HEK293T (cell line): ENCODE measurements around the gene SLC9B2.

Source experiments
- CTCF ChIA-PET: fragments of 350-600 bp; formaldehyde crosslinking; extraction: SDS; loops from one replicate; lab custom pipeline; 2021; ENCODE audit warnings: antibody characterized with exemption, inconsistent platforms; lab: Yijun Ruan, JAX
- POLR2A ChIA-PET: fragments of 350-600 bp; formaldehyde crosslinking; extraction: SDS; loops from one replicate; lab custom pipeline; 2020; ENCODE audit warnings: antibody characterized with exemption, inconsistent platforms; lab: Yijun Ruan, JAX
- DNase-seq: peaks from one replicate; pipeline ENCODE4 v3.0.0; 2012; ENCODE audit warnings: mixed read lengths; ENCODE audit errors: extremely low spot score
- ARNT ChIP-seq: fragments of 450-650 bp; IDR thresholded peaks from 2 replicates; pipeline ENCODE4 v1.6.1; 2017; ENCODE audit warnings: mild to moderate bottlenecking
- BHLHE40 ChIP-seq: fragments of 450-650 bp; IDR thresholded peaks from 2 replicates; pipeline ENCODE4 v1.6.1; 2016; ENCODE audit warnings: mild to moderate bottlenecking, moderate library complexity, borderline replicate concordance
- CTBP1 ChIP-seq: fragments of 450-650 bp; IDR thresholded peaks from 2 replicates; pipeline ENCODE4 v1.6.1; 2016; ENCODE audit warnings: borderline replicate concordance
- ELF4 ChIP-seq: fragments of 450-650 bp; IDR thresholded peaks from 2 replicates; pipeline ENCODE4 v1.6.1; 2017; ENCODE audit warnings: antibody characterized with exemption
- FOXA1 ChIP-seq: fragments of 450-650 bp; IDR thresholded peaks from 2 replicates; pipeline ENCODE4 v1.6.1; 2016; ENCODE audit warnings: mild to moderate bottlenecking
- FOXM1 ChIP-seq: fragments of 450-650 bp; IDR thresholded peaks from 2 replicates; pipeline ENCODE4 v1.6.1; 2017; ENCODE audit warnings: mild to moderate bottlenecking, borderline replicate concordance
- HDGF ChIP-seq: fragments of 450-650 bp; IDR thresholded peaks from 2 replicates; pipeline ENCODE4 v1.6.1; 2017; ENCODE audit warnings: antibody characterized with exemption, borderline replicate concordance
- L3MBTL2 ChIP-seq: fragments of 450-650 bp; conservative IDR thresholded peaks from 2 replicates; pipeline ENCODE4 v1.6.1; 2016; ENCODE audit warnings: mild to moderate bottlenecking
- LEF1 ChIP-seq: fragments of 450-650 bp; IDR thresholded peaks from 2 replicates; pipeline ENCODE4 v1.6.1; 2017; ENCODE audit warnings: mild to moderate bottlenecking, borderline replicate concordance
- NFRKB ChIP-seq: fragments of 450-650 bp; IDR thresholded peaks from 2 replicates; pipeline ENCODE4 v1.6.1; 2016; ENCODE audit warnings: mild to moderate bottlenecking, moderate library complexity
- PKNOX1 ChIP-seq: fragments of 450-650 bp; IDR thresholded peaks from 2 replicates; pipeline ENCODE4 v1.6.1; 2016
- SP1 ChIP-seq: fragments of 450-650 bp; IDR thresholded peaks from 2 replicates; pipeline ENCODE4 v1.6.1; 2017
- SUZ12 ChIP-seq: fragments of 450-650 bp; IDR thresholded peaks from 2 replicates; pipeline ENCODE4 v1.6.1; 2016; ENCODE audit warnings: mild to moderate bottlenecking
- TARDBP ChIP-seq: fragments of 450-650 bp; IDR thresholded peaks from 2 replicates; pipeline ENCODE4 v1.6.1; 2016
- ZNF384 ChIP-seq: fragments of 450-650 bp; IDR thresholded peaks from 2 replicates; pipeline ENCODE4 v1.6.1; 2016

Gene SLC9B2

GRCh38 chr4:103079621-103080020 lies 3.1 kb upstream of the SLC9B2 start:
- CTCF ChIA-PET, result no interaction called here
- no peak for TF ChIP-seq TARDBP
- TF ChIP-seq ZNF384, result no peak
- TF ChIP-seq SP1, result no peak
- no peak for TF ChIP-seq CTBP1
- TF ChIP-seq FOXM1, result no peak
- TF ChIP-seq ARNT, result no peak
- TF ChIP-seq L3MBTL2, result no peak
- no peak for TF ChIP-seq SUZ12
- no peak for DNase-seq
- POLR2A ChIA-PET, result no interaction called here

GRCh38 chr4:103075894-103076746 lies 441 bp downstream of the SLC9B2 start:
- ChIA-PET CTCF (interaction anchor here (0.6 kb wide), 1 partner anchor 21 kb away, joined by 7 read pairs; no protein-coding TSS in a partner anchor), POLR2A (interaction anchor here (0.6 to 1.6 kb wide), 6 partner anchors 12 to 571 kb away, joined by 3 to 4 read pairs (median 3); partner anchors contain the start of genes CISD2 and UBE2D3)
- peak; percentile 62 for DNase-seq
- no peak for TF ChIP-seq PKNOX1
- TF ChIP-seq LEF1, result peak; percentile 72; the same call in 1 of the 2 replicates

- CTCF ChIA-PET, result interaction anchor here (0.6 to 0.7 kb wide), 2 partner anchors 22 to 301 kb away, joined by 3 to 7 read pairs; no protein-coding TSS in a partner anchor
- TF ChIP-seq CTBP1, result no peak
- DNase-seq, result no peak
- POLR2A ChIA-PET, result interaction anchor here (0.6 to 0.9 kb wide), 3 partner anchors 16 to 570 kb away, joined by 3 read pairs; no protein-coding TSS in a partner anchor
Observed at GRCh38 chr4:103075435-103075893, 1.1 kb downstream of the SLC9B2 start.

- POLR2A ChIA-PET, result interaction anchor here (0.6 to 0.9 kb wide), 4 partner anchors 16 to 570 kb away, joined by 3 read pairs; no protein-coding TSS in a partner anchor
- DNase-seq, result no peak
- TF ChIP-seq BHLHE40, result no peak
- no peak for TF ChIP-seq PKNOX1
- TF ChIP-seq CTBP1, result no peak
- TF ChIP-seq TARDBP, result no peak
- no peak for TF ChIP-seq ELF4
- no peak for TF ChIP-seq ARNT
- no peak for TF ChIP-seq FOXM1
- no peak for TF ChIP-seq HDGF
- TF ChIP-seq SUZ12, result no peak
- no peak for TF ChIP-seq FOXA1
- CTCF ChIA-PET, result interaction anchor here (0.6 to 0.7 kb wide), 3 partner anchors 23 to 938 kb away, joined by 3 to 7 read pairs (median 3); no protein-coding TSS in a partner anchor
Observed at GRCh38 chr4:103074744-103075434, 1.7 kb downstream of the SLC9B2 start.

GRCh38 chr4:103073792-103074438 lies 2.6 kb downstream of the SLC9B2 start:
- ChIA-PET CTCF (interaction anchor here (0.5 to 0.6 kb wide), 2 partner anchors 20 to 41 kb away, joined by 3 to 4 read pairs; no protein-coding TSS in a partner anchor), POLR2A (interaction anchor here (0.6 kb wide), 1 partner anchor 55 kb away, joined by 3 read pairs; no protein-coding TSS in a partner anchor)
- no peak for DNase-seq
- TF ChIP-seq SUZ12 (no peak), FOXA1 (no peak), ZNF384 (no peak), NFRKB (no peak), TARDBP (no peak), CTBP1 (no peak), PKNOX1 (peak; percentile 17; the same call in 1 of the 2 replicates), LEF1 (no peak)

- DNase-seq, result no peak
- ChIA-PET POLR2A (no interaction called here), CTCF (no interaction called here)
- TF ChIP-seq L3MBTL2, result no peak
- no peak for TF ChIP-seq ZNF384
- no peak for TF ChIP-seq HDGF
- no peak for TF ChIP-seq CTBP1
- no peak for TF ChIP-seq FOXA1
- no peak for TF ChIP-seq SP1
- no peak for TF ChIP-seq PKNOX1
- TF ChIP-seq LEF1, result no peak
- TF ChIP-seq TARDBP, result no peak
- no peak for TF ChIP-seq ELF4
- no peak for TF ChIP-seq SUZ12
- TF ChIP-seq NFRKB, result no peak
- TF ChIP-seq ARNT, result no peak
- no peak for TF ChIP-seq BHLHE40
- no peak for TF ChIP-seq FOXM1
Observed at GRCh38 chr4:103067841-103068547, 8.6 kb downstream of the SLC9B2 start.
